HG03442 (cell line): ENCODE measurements around the gene PHETA1.

Source experiments
- ATAC-seq: cut with Tn5 transposase; IDR thresholded peaks from one replicate; pipeline ENCODE4 v1.9.1; 2021; ENCODE audit warnings: mild to moderate bottlenecking, moderate library complexity; ENCODE audit not compliant: unreplicated experiment

Gene PHETA1

GRCh38 chr12:111327474-111327873 is 41.4 kb downstream of the PHETA1 start:
- no peak for ATAC-seq

DNA sequence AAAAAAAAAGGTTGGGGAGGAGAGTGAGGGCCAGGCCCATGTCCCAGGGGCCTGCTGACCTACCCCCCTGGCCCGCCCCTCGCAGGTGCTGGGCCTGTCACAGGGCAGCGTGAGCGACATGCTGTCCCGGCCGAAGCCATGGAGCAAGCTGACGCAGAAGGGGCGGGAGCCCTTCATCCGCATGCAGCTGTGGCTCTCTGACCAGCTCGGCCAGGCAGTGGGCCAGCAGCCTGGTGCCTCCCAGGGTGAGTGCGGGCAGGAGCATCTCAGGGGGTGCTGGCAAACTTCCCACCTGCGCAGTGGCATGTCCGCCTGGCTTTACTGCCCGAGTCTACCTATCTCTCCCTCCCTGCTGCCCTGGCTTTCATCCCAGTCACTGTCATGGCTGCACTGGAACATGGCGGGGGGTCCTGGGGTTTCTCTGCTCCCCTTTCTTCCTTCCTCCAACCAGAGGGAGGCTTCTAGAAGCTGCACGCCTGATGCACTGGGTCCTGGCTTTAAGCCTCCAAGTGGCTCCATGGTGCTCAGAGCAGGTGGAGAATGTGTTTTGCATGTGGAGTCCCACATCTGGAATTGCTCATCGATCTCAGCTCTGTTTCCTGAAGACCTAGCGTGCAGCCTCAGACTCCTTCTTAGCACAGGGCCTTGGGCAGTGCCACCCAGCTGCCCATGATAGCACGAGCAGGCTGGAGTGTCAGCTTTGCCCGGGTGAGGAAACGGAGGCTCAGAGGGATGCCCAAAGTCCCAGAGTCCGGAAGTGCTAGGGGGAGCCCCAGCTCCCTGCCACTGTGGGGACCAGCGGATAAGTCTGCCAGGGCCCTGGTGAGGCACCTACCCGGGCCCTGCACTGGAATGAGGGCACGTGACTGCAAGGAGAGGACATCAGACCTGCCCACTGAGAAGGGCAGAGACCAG is 46.3 kb downstream of the PHETA1 start:
- no peak for ATAC-seq

DNA sequence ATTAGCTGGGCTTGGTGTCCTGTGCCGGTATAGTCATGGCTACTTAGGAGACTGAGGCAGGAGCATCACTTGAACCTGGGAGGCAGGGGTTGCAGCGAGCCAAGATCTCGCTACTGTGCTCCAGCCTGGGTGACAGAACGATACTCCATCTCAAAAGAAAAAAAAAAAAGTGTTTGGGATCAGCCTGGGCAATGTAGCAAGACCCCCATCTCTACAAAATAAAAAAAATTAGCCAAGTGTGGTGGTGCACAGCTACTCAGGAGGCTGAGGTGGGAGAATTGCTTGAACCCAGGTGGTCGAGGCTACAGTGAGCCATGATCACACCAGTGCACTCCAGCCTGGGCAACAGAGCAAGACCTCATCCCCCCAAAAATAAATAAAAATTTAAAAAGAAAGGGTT is 47.6 kb downstream of the PHETA1 start:
- ATAC-seq: no peak

- no peak for ATAC-seq
These were observed 48.4 kb downstream of the PHETA1 start for GRCh38 chr12:111320258-111321050.

GRCh38 chr12:111319600-111320257 is 49.2 kb downstream of the PHETA1 start:
- ATAC-seq: no peak

DNA sequence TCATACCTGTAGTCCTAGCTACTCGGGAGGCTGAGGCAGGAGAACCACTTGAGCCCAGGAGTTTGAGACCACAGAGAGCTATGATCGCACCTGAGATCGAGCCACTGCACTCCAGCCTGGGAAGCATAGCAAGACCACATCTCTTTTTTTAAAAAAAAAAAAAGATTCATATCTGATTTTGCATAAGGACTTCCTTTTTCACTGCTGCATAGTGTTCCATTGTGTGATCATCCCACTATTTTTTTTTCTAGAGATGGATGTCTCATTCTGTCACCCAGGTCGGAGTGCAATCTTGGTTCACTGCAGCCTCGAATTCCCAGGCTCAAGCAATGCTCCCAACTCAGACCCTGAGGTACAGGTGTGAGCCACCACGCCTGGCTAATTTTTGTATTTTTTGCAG is 50.4 kb downstream of the PHETA1 start:
- ATAC-seq: no peak

DNA sequence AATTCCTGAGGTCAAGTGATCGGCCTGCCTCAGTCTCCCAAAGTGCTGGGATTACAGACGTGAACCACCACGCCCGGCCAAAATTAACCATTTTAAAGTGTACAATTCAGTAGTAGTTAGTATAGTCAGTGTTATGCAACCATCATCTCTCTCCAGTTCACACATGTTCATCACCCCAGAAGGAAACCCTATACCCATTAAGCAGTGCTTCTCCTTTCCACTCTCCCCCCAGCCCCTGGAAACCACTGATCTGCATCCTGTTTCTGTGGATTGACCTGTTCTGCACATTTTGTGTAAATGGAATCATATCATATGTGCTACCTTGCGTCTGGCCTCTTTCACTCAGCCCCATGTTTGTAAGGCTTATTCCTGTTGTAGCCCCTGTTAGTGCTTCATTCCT is 52.2 kb downstream of the PHETA1 start:
- no peak for ATAC-seq

GRCh38 chr12:111314953-111315539 is 53.8 kb downstream of the PHETA1 start:
- no peak for ATAC-seq

DNA sequence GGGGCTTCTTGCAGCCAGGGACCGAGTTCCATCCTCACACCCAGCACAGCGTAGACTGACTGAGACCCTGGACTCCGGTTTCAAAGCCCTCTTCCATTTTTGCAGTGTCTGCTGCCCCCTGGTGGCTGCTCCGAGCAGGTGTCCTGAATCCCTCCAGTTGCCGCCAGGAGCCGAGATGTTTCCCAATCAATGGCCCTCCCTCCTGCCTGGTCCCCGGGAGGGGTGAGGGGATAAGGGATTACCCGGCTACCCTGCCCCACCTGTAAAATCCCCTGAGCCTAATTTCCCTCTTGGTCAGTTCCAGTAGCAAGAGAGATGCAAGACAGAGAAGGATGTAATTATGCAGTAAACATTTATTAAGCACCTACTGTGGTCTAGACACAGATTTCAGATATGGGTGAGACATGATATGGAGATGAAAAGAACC is 55.0 kb downstream of the PHETA1 start:
- ATAC-seq: no peak

DNA sequence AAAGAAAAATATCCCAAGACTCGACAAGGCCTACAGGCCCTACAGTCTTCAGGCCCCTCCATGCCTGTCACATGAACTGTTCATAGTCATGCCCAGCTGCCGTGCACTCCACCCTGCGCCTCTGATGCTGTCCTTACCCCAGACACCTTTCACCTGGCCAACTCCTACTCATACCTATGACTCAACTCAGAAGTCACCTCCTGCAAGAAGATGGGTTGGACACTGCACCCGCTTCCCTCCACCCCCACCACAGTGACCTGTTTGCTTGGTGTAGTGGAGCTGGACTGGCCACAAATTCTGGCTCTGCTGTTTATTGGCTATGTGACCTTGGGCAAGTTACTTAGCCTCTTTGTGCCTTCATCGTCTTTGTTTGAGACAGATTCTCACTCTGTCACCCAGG is 56.2 kb downstream of the PHETA1 start:
- no peak for ATAC-seq

- no peak for ATAC-seq
These were observed 56.9 kb downstream of the PHETA1 start for GRCh38 chr12:111312016-111312415.

GRCh38 chr12:111311011-111311410 is 57.9 kb downstream of the PHETA1 start:
- ATAC-seq: no peak
